Epithelial cell of esophagus (primary cell): ENCODE measurements around the gene UQCRH.
"Not testable (repeated sequence)": the region's sequence is repeated elsewhere in the genome, so short reads cannot be mapped to it uniquely, and the experiment has no call there.

ENCODE experiments used
- DNase-seq: peaks from one replicate; pipeline ENCODE4 v3.0.0; 2010; ENCODE audit warnings: low read depth
- H3K4me3 ChIP-seq: 2 replicates; pipeline ENCODE4 v1.5.1; 2011; ENCODE audit warnings: mild to moderate bottlenecking, low read length, control low read depth
- TF ChIP-seq, protein P1 (sequence below): IDR thresholded peaks from 2 replicates; pipeline ENCODE4 v1.5.1; 2011; ENCODE audit warnings: low read depth, mild to moderate bottlenecking, low read length, control low read depth, inconsistent platforms; ENCODE audit not compliant: insufficient read depth; ENCODE audit errors: missing control alignments

The UQCRH gene

DNA sequence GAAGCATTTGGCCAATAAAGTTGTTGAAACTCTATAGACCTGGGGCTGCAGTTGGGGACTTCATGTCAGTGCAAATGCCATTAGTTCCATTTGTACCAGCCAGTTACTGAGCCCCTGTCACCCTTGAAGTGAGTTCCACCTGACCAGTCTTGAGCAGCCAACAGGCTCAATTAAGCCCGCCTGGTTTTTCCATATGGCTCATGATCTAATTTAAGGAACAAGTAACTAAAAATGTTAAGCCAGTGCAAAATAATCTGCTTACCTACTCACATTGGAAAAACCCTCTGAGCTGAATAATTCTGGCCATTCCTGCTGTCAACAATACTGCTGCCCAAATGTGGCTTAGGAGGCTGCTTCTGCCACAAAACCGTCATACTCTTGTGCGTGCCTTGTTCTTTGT, 58.7 kb downstream of the UQCRH start:
- no peak overlapping the region for H3K4me3 ChIP-seq
- DNase-seq, result no peak
- TF ChIP-seq, protein P1, sequence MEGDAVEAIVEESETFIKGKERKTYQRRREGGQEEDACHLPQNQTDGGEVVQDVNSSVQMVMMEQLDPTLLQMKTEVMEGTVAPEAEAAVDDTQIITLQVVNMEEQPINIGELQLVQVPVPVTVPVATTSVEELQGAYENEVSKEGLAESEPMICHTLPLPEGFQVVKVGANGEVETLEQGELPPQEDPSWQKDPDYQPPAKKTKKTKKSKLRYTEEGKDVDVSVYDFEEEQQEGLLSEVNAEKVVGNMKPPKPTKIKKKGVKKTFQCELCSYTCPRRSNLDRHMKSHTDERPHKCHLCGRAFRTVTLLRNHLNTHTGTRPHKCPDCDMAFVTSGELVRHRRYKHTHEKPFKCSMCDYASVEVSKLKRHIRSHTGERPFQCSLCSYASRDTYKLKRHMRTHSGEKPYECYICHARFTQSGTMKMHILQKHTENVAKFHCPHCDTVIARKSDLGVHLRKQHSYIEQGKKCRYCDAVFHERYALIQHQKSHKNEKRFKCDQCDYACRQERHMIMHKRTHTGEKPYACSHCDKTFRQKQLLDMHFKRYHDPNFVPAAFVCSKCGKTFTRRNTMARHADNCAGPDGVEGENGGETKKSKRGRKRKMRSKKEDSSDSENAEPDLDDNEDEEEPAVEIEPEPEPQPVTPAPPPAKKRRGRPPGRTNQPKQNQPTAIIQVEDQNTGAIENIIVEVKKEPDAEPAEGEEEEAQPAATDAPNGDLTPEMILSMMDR, result no peak

DNA sequence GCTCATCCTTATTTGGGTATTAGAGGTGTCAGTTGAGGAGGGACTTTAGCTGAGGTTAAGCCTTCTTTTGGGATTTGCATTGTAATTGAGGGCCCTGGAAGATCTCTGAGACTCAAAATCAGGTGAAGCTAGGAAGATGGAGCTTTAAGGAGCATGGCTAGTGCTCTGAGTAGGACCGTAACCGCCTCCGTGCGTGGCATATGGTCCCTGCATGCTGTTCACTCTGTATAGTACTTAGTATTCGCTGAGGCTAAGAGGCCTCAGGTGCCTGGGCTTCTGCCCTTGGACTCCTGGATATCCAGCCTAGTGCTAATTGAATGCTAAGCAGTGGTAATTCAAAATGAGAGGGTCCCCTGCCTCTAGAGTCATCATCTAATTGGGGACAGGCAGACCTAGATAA, 59.6 kb downstream of the UQCRH start:
- H3K4me3 ChIP-seq, result no peak overlapping the region
- TF ChIP-seq, protein P1, result no peak
- DNase-seq, result no peak

GRCh38 chr1:46364612-46365011, 61.1 kb downstream of the UQCRH start:
- DNase-seq, result no peak
- H3K4me3 ChIP-seq, result no peak overlapping the region
- TF ChIP-seq, protein P1, result no peak

GRCh38 chr1:46365796-46366195, 62.3 kb downstream of the UQCRH start:
- DNase-seq, H3K4me3 ChIP-seq: not testable (repeated sequence)
